Cerebellar cortex (tissue), 1 donor: ENCODE measurements around the gene NPFFR1.
A peak's percentile ranks its signal among the peaks of the same experiment; 100 is the strongest.

Source experiments
- DNase-seq: peaks from one replicate; pipeline ENCODE4 v3.0.0-alpha.2; 2015; ENCODE audit warnings: low spot score

NPFFR1 gene

GRCh38 chr10:70283445-70284399 lies at the start of gene NPFFR1:
Gene NPFFR1 (minus strand): TSS chr10:70284004. CDS start chr10:70283676, 328 bp downstream.
- DNase-seq, result peak; percentile 36

GRCh38 chr10:70333268-70333667 lies 49.5 kb upstream of the NPFFR1 start:
- DNase-seq, result no peak

- peak; percentile 70 for DNase-seq
These were observed 47.9 kb upstream of the NPFFR1 start for GRCh38 chr10:70331486-70332268.

GRCh38 chr10:70331160-70331485 lies 47.3 kb upstream of the NPFFR1 start:
- no peak for DNase-seq

- DNase-seq, result no peak
These were observed 46.9 kb upstream of the NPFFR1 start for GRCh38 chr10:70330671-70331070.

- DNase-seq, result peak; percentile 37
These were observed 45.2 kb upstream of the NPFFR1 start for GRCh38 chr10:70328967-70329366.

GRCh38 chr10:70328018-70328417 lies 44.2 kb upstream of the NPFFR1 start:
- no peak for DNase-seq

GRCh38 chr10:70324951-70325781 lies 41.4 kb upstream of the NPFFR1 start:
- DNase-seq, result no peak

GRCh38 chr10:70324339-70324861 lies 40.6 kb upstream of the NPFFR1 start:
- no peak for DNase-seq

- DNase-seq, result no peak
These were observed 40.0 kb upstream of the NPFFR1 start for GRCh38 chr10:70323697-70324338.

- no peak for DNase-seq
These were observed 39.4 kb upstream of the NPFFR1 start for GRCh38 chr10:70323138-70323696.

- DNase-seq, result no peak
These were observed 38.4 kb upstream of the NPFFR1 start for GRCh38 chr10:70321897-70322890.

GRCh38 chr10:70321233-70321632 lies 37.4 kb upstream of the NPFFR1 start:
- no peak for DNase-seq

- DNase-seq, result no peak
These were observed 36.9 kb upstream of the NPFFR1 start for GRCh38 chr10:70320751-70321150.

- DNase-seq, result no peak
These were observed 36.0 kb upstream of the NPFFR1 start for GRCh38 chr10:70319824-70320223.

GRCh38 chr10:70319183-70319582 lies 35.4 kb upstream of the NPFFR1 start:
- DNase-seq, result no peak

- DNase-seq, result no peak
These were observed 34.1 kb upstream of the NPFFR1 start for GRCh38 chr10:70317943-70318318.

- no peak for DNase-seq
These were observed 33.6 kb upstream of the NPFFR1 start for GRCh38 chr10:70317272-70317942.

- no peak for DNase-seq
These were observed 32.0 kb upstream of the NPFFR1 start for GRCh38 chr10:70315815-70316214.
